ENCODE results near the gene PAOX.

Gene PAOX

DNA sequence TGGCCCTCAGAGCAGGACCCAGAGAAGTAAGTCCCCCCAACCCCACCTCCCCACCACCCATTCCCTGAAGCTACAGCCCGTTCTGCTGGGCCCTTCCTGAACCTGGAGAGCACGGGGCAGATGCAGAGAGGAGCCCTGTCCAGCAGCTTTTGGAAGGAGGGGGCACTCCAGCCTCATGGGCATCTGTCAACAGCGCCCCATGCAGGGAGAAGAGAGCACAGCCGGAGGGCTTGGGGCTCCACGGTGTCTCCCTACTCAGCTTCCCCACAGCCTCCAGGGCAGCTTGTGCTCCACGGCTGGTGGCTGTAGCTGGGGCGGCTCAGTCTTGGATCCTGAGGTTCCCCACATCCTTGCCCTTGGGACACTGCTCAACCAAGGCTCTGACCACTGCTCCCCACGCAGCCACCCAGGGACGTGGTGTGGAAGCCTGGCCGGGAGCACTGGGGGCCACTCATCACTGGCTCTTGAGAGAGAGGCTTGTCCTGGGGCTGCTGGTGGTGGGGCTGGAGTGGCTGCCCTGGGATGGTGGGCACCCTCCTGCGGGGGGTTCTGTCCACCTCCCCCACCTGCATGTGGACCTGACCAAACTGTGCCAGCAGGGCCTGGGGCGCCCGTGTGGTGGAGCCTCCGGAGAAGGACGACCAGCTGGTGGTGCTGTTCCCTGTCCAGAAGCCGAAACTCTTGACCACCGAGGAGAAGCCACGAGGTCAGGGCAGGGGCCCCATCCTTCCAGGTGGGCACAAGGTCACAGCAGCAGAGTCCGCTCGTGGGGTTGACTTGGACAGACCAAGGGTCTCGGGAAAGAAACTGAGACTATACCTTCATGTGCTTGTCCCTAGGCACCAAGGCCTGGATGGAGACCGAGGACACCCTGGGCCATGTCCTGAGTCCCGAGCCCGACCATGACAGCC lies 27.4 kb upstream of the PAOX start:
- peaks cover 3% of the 10 kb centered on the region for H3K27me3 ChIP-seq (ENCODE audit: control insufficient read depth, insufficient read depth, low read length)
- H3K4me3 ChIP-seq (ENCODE audit: low read length): no peak overlapping the region
- no peak overlapping the region for H3K4me2 ChIP-seq (ENCODE audit: low read length)
- H3K36me3 ChIP-seq (ENCODE audit: insufficient read depth, low read length): no peaks in the 10 kb centered on the region
- H3K9ac ChIP-seq (ENCODE audit: low read depth, low read length): no peak overlapping the region
- peaks cover 6% of the 10 kb centered on the region for H3K4me1 ChIP-seq (ENCODE audit: control insufficient read depth, insufficient read depth, low read length)
- no peaks in the 10 kb centered on the region for H3K9me3 ChIP-seq (replicated peaks; ENCODE audit: low read length)

DNA sequence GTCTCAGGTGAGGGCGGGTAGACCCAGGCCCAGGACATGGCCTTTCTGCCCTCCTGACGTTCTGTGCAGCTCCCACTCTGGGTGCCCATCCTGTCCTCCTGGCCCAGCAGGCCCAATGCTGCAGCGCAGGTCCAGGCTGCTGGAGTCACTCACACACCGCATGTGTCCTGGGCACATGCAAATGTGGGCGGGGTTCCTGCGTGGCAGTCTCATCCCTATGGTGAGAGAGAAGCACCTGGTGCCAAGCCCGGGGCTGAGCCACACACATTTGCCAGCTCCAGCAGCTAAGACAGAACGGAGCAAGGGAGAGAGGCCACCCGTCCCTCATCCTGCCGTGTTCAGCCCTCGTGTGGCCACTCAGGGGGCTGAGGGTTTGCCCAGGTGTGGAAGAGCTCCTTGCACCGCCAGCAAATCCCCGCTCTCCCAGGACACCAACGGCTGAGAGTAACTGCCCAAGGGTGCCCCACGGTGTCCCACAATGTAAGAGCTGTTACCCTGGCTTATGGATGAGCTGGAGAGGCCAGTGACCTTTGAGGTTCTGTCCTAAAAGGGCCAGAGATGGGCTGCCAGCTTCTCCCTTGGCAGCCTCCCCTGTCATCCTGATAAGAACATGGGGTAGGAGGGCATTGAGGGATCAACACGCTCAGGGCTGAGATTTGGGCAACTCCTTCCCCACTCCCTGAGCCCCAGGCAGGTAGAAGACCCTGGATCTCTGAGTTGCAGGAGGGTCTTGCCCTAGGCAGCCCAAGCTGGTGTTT lies 25.7 kb upstream of the PAOX start:
- H3K36me3 ChIP-seq (ENCODE audit: insufficient read depth, low read length): no peaks in the 10 kb centered on the region
- peaks cover 3% of the 10 kb centered on the region for H3K27me3 ChIP-seq (ENCODE audit: control insufficient read depth, insufficient read depth, low read length)
- no peaks in the 10 kb centered on the region for H3K9me3 ChIP-seq (replicated peaks; ENCODE audit: low read length)
- H3K4me3 ChIP-seq (ENCODE audit: low read length): no peak overlapping the region
- H3K9ac ChIP-seq (ENCODE audit: low read depth, low read length): no peak overlapping the region
- peaks cover 17% of the 10 kb centered on the region for H3K4me1 ChIP-seq (ENCODE audit: control insufficient read depth, insufficient read depth, low read length)
- H3K4me2 ChIP-seq (ENCODE audit: low read length): no peak overlapping the region

DNA sequence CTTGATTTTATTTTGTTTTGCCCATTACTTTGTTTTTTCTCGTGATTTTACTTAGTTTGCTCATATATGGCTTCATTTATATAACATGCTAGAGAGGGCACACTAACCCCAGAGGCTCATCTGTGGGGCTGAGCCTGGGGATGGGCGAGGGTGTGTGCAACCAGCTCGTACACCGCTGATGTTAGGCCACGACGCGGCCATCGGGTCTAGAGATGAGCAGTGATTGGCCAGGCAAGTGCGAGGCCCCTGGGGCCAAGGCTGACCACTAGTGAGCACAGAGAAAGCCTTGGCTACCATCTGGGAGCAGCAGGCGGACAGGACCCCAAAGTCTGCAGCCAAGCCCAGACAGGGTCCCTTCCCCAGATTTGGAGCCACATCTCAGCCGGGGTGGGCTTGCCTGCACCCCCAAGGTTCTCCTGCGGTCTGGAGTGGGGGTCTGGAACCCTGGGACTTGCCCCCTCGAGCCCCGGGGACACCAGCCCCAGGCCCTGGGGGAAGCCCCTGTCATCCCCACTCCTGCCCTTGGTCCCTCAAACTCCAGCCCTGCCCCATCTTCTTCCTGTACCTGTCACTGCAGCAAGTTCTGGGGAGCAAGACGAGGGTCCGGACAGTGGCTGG lies 25.0 kb upstream of the PAOX start:
- Histone ChIP-seq H3K9ac (ENCODE audit: low read depth, low read length) (no peak overlapping the region), H3K27me3 (ENCODE audit: control insufficient read depth, insufficient read depth, low read length) (peaks cover 3% of the 10 kb centered on the region), H3K9me3 (replicated peaks; ENCODE audit: low read length) (no peaks in the 10 kb centered on the region), H3K4me2 (ENCODE audit: low read length) (no peak overlapping the region), H3K4me1 (ENCODE audit: control insufficient read depth, insufficient read depth, low read length) (peaks cover 17% of the 10 kb centered on the region), H3K4me3 (ENCODE audit: low read length) (no peak overlapping the region), H3K36me3 (ENCODE audit: insufficient read depth, low read length) (no peaks in the 10 kb centered on the region)

DNA sequence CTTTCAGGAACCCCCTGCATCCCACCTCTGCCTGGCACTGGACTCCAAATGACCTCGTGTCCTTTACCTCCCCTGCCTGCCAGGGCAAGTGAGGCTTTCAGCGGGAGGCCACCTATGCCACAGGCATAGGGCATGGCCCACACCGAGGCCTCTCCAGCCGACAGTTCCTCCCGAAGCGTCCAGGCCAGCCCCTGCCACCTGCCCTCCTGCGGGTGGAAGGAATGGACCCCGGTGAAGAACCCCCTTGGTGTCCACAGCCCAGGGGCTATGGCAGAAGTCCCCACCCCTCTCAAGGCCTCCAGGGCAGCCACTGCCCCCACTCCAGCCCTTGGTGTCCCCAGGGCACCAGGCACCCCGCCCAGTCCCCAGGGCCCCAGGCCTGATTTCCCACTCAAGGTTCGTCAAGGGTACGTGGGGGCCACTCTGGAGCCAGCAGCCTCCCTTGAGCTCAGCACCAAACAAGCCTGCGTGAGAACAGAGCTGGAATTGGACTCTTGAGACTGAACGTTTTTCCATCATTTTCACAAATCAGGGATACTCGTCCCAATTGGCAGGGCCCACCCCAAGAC lies 24.3 kb upstream of the PAOX start:
- Histone ChIP-seq H3K36me3 (ENCODE audit: insufficient read depth, low read length) (no peaks in the 10 kb centered on the region), H3K9me3 (replicated peaks; ENCODE audit: low read length) (no peaks in the 10 kb centered on the region), H3K4me2 (ENCODE audit: low read length) (no peak overlapping the region), H3K4me1 (ENCODE audit: control insufficient read depth, insufficient read depth, low read length) (peaks cover 17% of the 10 kb centered on the region), H3K4me3 (ENCODE audit: low read length) (no peak overlapping the region), H3K9ac (ENCODE audit: low read depth, low read length) (no peak overlapping the region), H3K27me3 (ENCODE audit: control insufficient read depth, insufficient read depth, low read length) (peaks cover 3% of the 10 kb centered on the region)

DNA sequence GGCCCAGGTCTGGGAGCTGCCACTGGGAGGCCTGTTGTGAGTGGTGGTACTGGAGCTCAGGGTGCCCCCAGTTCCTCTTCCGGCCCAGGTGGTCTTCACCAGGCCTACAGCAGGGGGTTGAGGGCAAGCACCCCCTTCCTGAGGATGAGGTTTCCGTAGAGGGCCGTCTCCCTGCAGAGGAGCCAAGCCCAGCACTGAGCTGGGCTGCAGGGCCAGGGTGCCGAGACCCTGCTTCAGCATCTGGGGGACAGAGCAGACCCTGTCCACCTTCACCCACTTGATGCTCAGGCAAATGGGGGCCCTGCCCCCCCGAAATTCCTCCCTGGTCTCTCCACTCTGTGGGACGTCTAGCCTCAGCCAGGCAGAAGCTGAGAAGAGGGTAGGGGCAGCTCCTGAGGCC lies 23.8 kb upstream of the PAOX start:
- Histone ChIP-seq H3K4me3 (ENCODE audit: low read length) (no peak overlapping the region), H3K9ac (ENCODE audit: low read depth, low read length) (no peak overlapping the region), H3K9me3 (replicated peaks; ENCODE audit: low read length) (no peaks in the 10 kb centered on the region), H3K27me3 (ENCODE audit: control insufficient read depth, insufficient read depth, low read length) (peaks cover 3% of the 10 kb centered on the region), H3K4me2 (ENCODE audit: low read length) (no peak overlapping the region), H3K36me3 (ENCODE audit: insufficient read depth, low read length) (no peaks in the 10 kb centered on the region), H3K4me1 (ENCODE audit: control insufficient read depth, insufficient read depth, low read length) (peaks cover 17% of the 10 kb centered on the region)

DNA sequence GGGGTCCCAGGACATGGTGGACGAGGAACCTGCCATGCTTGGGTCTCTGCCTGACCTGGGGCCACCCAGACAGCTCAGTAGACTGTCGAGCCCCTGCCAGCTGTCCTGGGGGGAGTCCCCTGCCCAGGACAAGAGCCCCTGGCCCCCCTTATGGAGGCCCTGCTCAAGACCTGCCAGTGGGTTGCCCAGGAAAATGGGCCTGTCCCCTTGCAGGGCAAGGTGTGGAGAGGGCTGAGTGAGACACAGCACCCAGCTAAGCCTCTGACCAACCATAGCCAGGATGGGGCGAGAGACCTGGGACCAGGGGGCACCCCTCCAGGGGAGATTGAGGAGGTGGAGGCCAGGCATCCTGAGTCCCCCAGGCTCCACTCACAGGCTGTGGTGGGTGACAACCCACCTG lies 23.1 kb upstream of the PAOX start:
- Histone ChIP-seq H3K4me2 (ENCODE audit: low read length) (peak overlapping the region; percentile 91), H3K36me3 (ENCODE audit: insufficient read depth, low read length) (no peaks in the 10 kb centered on the region), H3K4me3 (ENCODE audit: low read length) (no peak overlapping the region), H3K9ac (ENCODE audit: low read depth, low read length) (no peak overlapping the region), H3K27me3 (ENCODE audit: control insufficient read depth, insufficient read depth, low read length) (peaks cover 3% of the 10 kb centered on the region), H3K9me3 (replicated peaks; ENCODE audit: low read length) (no peaks in the 10 kb centered on the region), H3K4me1 (ENCODE audit: control insufficient read depth, insufficient read depth, low read length) (peaks cover 17% of the 10 kb centered on the region)

DNA sequence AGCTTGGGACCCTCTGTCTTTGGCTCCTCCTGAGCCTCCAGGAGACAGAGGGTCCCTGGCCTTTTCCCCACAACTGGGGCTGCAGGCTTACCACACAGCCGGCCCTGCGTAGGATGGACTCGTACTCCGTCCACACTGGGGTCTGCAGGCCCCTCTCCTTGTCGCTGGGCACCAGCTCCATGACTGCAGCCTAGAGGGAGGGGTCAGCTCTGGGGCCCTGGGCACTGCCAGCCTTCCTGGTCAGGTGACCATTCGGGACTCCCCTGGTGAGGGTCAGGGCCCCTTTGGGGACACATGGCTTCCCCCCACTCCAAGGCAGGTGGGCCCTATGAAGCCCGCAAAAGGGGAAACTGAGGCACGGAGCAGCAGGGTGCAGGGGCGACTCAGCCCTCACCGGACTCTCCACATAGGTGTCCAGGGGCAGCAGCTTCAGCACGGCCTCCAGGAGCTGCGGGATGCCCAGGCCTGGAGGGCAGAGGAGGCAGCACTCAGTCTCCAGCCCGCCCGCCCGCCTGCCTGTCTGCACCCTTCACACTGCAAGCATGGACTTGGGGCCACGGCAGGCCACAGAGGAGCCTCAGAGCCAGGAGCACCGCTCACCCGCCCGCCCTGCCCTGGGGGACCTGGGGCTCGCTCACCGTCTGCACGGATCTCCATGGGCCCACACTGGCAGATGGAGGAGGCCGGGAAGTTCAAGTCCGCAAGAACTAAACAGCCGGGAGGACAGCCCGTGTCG lies 22.3 kb upstream of the PAOX start:
- Histone ChIP-seq H3K27me3 (ENCODE audit: control insufficient read depth, insufficient read depth, low read length) (peaks cover 3% of the 10 kb centered on the region), H3K9me3 (replicated peaks; ENCODE audit: low read length) (no peaks in the 10 kb centered on the region), H3K36me3 (ENCODE audit: insufficient read depth, low read length) (peaks cover 3% of the 10 kb centered on the region), H3K9ac (ENCODE audit: low read depth, low read length) (peak overlapping the region; percentile 87), H3K4me1 (ENCODE audit: control insufficient read depth, insufficient read depth, low read length) (peaks cover 17% of the 10 kb centered on the region), H3K4me3 (ENCODE audit: low read length) (peak overlapping the region; percentile 80), H3K4me2 (ENCODE audit: low read length) (peak overlapping the region; percentile 91)

DNA sequence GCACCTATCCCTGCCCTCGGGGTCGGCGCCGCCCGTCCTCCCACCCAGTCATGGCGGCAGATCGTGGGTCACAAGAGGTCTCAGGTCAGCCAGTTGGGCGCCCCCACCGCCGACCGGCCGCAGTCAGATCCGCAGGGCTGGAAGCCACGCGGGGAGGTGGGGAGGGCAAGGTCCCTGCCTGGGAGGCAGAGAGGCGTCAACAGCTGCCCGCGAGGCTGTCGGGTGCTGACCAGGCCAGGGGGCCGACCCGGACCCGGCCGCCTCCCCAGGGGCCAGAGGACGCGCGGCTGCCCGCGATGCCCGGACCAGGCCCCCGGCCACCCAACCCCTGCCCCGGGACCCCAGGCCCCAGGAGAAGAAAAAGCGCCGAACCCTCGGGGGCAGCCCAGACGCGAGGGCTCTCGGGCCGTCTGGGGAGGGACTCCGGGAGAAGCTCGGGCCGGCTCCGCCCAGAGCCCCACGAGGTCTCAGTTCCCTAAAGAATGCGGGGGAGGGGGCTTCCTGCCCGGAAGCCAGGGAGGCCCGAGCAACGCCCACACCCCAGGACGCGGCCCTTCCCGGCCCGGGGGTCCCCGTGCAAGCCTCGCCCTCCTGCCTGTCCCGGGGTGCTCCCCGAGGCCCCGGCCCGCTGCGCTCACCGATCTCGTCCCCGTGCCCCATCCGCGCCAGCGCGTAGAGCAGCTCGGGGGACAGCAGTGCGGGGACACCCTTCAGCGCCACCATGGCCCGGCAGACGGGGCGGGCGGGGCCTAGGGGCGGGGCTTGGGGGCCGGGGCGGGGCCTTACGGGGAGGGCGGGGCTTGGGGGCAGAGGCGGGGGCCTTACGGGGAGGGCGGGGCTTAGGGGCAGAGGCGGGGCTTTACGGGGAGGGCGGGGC lies 21.5 kb upstream of the PAOX start, which contains the start of gene FUOM:
FUOM (minus strand) TSS at position 735 of the 877 bp plus-strand sequence; CDS start at position 723, 12 bp downstream.
- Histone ChIP-seq H3K36me3 (ENCODE audit: insufficient read depth, low read length) (peaks cover 7% of the 10 kb centered on the region), H3K4me1 (ENCODE audit: control insufficient read depth, insufficient read depth, low read length) (peaks cover 17% of the 10 kb centered on the region), H3K4me3 (ENCODE audit: low read length) (peak within 1 kb of the TSS; percentile 80), H3K27me3 (ENCODE audit: control insufficient read depth, insufficient read depth, low read length) (no peaks in the 10 kb centered on the region), H3K9me3 (replicated peaks; ENCODE audit: low read length) (no peaks in the 10 kb centered on the region), H3K9ac (ENCODE audit: low read depth, low read length) (peak within 1 kb of the TSS; percentile 87), H3K4me2 (ENCODE audit: low read length) (peak within 1 kb of the TSS; percentile 91)

DNA sequence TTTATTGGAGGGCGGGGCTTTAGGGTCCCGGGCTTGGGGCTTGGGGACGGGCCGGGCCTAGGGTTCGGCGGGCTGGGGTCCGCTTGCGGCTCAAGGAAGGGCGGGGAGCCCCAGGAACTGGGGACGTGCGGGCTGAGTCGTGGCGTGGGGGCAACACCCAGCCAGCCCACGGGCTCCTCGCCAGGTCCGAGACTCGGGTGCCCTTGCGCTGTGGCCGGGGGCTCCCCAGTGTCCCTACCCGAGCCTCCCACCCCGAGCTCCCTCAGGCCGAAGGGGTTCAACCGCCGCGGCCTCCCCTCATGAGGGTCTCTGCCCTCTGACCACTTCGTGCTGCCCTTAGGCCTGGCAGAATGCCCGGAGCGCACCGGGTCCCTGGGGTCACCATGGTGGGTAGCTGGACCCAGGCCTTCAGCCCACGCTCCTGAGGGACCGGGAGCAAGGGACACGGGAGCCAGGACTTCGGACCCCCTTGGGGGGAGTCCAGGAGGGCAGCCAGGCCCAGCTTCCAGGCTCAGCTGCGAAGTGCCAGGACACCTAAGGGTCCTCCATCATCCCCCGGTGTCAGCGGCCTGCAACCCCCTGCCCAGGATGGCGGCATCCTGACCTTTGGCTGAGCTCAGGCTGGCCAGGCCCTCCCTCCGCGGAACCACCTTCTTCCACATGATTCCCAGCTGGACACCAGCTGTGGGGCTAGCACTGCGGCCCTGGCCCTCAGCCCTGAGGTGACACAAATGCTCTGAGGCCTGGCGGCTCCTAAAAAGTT lies 20.7 kb upstream of the PAOX start:
- H3K4me3 ChIP-seq (ENCODE audit: low read length): no peak overlapping the region
- peaks cover 17% of the 10 kb centered on the region for H3K4me1 ChIP-seq (ENCODE audit: control insufficient read depth, insufficient read depth, low read length)
- H3K4me2 ChIP-seq (ENCODE audit: low read length): no peak overlapping the region
- H3K9me3 ChIP-seq (replicated peaks; ENCODE audit: low read length): no peaks in the 10 kb centered on the region
- H3K27me3 ChIP-seq (ENCODE audit: control insufficient read depth, insufficient read depth, low read length): no peaks in the 10 kb centered on the region
- no peak overlapping the region for H3K9ac ChIP-seq (ENCODE audit: low read depth, low read length)
- H3K36me3 ChIP-seq (ENCODE audit: insufficient read depth, low read length): peaks cover 14% of the 10 kb centered on the region

DNA sequence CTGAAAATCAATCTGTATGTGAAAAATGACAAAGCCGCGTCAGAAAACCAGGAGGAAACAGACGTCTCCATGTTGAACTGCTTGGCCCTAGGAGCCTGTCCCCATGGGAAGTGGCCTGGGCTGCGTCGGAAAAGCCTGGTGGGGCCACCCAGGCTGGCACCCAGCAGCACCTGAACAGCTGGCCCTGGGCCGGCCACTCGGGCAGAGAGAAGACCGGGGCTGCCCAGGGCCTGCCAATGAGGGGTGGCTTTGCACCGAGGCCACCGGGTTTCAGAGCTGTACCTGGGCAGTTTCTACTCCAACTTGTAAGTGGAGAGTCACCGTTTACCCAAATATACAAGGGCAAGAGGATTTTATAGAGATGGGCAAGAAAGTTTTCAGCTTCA lies 20.1 kb upstream of the PAOX start:
- Histone ChIP-seq H3K4me3 (ENCODE audit: low read length) (no peak overlapping the region), H3K9me3 (replicated peaks; ENCODE audit: low read length) (no peaks in the 10 kb centered on the region), H3K4me1 (ENCODE audit: control insufficient read depth, insufficient read depth, low read length) (peaks cover 17% of the 10 kb centered on the region), H3K4me2 (ENCODE audit: low read length) (no peak overlapping the region), H3K36me3 (ENCODE audit: insufficient read depth, low read length) (peaks cover 14% of the 10 kb centered on the region), H3K27me3 (ENCODE audit: control insufficient read depth, insufficient read depth, low read length) (no peaks in the 10 kb centered on the region), H3K9ac (ENCODE audit: low read depth, low read length) (no peak overlapping the region)

Measured in skeletal muscle satellite cell (primary cell).